ENCODE data around the gene GPX4.

The GPX4 gene

DNA sequence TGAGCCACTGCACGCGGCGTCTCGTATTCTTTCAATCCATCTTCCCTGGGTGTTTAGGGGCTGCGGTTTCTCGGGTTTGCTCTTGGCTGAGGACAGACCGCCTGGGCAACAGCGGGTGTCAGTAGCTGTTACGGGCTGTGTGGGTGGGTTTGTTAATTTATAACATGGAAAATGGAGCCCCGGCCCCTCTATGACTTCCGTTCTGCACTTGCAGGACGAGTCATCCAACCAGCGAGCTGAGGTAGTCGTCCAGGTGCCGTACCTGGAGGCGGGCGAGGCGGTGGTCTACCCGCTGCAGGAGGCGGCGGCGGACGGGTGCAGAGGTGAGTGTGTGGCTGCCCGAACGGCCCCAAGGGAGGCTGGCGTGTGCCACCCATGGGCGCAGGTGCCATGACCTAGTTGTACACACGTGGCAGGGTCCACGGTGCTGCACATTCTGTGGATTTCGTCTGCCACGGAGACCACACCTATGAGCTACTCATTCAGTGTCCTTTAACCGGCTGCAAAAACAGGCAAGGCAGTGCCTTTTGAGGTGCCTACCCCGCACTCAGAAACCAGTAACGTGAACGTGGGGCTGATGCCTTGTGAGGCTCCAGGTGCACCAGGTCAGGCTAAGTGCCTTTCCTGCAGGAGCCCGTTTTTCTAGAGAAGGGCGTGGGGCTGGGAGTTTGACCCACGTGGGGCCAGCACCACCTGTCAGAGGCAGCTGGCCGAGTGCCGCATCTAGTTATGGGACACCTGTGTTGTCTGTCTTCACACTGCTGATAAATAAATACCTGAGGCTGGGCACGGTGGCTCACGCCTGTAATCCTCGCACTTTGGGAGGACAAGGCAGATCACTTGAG lies 19.5 kb upstream of the GPX4 start:
- FAIRE-seq: no peak

DNA sequence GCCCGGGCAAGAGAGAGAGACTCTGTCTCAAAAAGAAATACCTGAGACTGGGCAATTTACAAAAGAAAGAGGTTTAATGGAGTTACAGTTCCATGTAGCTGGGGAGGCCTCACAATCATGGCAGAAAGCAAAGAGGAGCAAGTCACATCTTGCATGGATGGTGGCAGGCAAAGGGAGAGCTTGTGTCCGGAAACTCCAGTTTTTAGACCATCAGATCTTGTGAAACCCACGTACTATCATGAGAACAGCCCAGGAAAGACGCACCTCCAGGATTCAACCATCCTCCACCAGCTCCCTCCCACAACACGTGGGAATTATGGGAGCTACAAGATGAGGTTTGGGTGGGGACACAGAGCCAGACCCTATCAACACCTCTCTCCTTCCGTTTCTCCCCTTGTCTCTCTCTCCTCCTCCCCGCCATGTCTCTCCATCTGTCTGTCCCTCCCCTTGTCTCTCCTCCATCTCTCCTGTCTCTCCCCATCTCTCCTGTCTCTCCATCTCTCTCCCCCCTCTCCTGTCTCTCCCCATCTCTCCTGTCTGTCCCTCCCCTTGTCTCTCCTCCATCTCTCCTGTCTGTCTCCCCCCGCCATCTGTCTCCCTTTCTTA lies 18.6 kb upstream of the GPX4 start:
- no peak for FAIRE-seq

GRCh38 chr19:1085676-1086442 lies 17.9 kb upstream of the GPX4 start:
- FAIRE-seq: no peak

- FAIRE-seq: no peak
Observed at GRCh38 chr19:1086613-1087012, 17.2 kb upstream of the GPX4 start.

DNA sequence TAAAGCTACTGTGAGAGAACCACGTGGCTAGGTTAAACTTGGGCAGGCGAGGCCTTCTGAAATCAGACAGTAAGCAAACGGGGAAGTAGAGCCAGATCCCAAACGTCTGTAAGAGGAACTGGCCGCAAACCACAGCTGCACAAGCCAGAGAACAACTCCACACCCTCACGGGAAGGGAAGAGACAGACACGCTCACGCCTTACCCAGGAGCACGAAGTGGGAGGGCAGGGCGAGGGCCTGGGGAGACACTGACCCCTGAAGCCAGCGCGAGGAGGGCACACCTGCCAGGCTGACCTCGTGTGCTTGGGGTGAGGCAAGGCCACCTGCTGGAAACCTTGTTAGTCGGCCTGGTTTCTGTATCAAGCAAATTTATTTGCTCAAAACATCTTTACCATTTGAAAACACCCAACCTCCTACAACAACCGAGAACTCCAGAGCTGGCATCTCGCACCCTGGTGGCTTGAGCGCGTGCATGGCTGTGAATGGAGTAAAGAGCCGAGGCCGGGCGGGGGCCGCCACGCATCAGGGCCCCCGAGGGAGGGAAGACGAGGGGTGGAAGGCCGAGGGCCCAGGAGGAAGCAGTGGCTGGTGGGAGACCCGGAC lies 15.9 kb upstream of the GPX4 start:
- no peak for FAIRE-seq

GRCh38 chr19:1088416-1089010 lies 15.3 kb upstream of the GPX4 start:
- no peak for FAIRE-seq

- FAIRE-seq: no peak
Observed at GRCh38 chr19:1089126-1089771, 14.5 kb upstream of the GPX4 start.

DNA sequence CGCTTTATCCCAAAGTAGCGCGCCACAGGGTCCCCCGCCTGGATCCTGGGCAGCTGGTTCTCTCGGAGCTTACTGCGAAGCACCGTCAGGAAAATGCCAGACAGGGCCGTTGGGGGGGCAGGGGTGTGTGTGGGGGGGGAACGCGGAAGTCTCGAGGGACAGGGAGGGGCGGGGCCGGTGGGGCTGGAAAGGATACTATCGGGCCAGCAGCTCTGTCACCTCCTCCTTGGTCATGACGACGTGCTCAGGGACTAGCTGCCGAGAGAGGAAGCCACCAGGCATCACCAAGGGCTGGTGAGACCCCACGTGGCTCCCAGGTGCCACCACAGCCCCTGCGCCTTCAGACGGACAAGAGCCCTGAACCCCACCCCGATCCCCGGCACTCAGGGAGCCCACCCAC lies 13.9 kb upstream of the GPX4 start:
- FAIRE-seq: no peak

GRCh38 chr19:1090731-1091543 lies 12.9 kb upstream of the GPX4 start:
- FAIRE-seq: no peak

GRCh38 chr19:1091544-1092175 lies 12.1 kb upstream of the GPX4 start:
- no peak for FAIRE-seq

DNA sequence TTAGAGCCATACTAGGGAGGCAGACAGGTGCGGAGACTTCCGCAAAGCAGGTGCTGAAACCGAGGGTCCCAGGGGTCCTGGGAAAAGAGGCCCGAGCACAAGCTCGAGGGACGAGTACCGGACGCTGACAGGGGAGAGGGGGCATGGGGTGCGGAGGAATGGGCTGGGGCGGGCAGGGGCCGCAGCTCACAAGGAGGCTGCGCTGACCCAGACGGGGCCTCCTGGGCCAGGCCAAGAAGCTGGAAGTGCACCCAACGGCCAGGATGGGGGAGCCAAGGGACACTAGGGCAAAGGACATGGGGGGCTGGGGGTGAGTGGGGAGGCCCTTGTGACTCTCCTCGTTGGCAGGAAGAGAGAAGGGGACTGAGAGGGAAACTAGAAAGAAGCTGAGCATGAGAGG lies 10.5 kb upstream of the GPX4 start:
- no peak for FAIRE-seq

DNA sequence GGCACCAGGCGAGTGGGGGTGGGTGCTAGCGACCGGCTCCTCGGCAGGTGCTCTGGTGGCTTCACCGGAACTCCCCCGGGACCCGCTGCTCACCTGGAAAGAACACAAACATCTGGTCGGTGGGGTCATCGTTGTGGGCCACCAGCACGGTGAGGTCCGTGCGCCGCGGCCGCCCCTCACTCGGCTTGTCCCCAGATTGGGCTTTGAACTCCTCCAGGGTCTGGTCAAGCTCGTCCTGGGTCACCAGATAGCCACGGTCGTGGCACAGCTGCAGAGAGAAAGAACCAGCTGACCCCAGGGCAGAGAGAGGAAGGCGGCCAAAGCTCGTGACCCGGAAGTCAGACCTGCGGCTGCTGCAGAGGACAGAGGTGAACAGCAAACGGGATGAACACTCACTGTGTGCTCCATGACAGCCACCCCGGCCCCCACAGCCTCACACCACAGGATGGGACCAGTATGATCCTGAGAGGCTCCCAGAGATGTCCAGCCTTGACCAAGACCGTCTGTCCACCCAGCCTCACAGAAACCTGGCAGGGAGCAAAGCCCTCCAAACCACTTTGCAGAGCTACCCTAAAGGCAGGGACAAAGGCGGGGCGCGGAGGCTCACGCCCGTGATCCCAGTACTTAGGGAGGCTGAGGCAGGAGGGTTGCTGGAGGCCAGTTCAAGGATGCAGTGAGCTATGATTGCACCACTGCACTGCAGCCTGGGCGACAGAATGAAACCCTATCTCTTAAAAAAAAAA lies 9.8 kb upstream of the GPX4 start:
- no peak for FAIRE-seq

GRCh38 chr19:1094655-1094977 lies 9.2 kb upstream of the GPX4 start:
- no peak for FAIRE-seq

- FAIRE-seq: peak; percentile 94
Observed at GRCh38 chr19:1094978-1095701, 8.7 kb upstream of the GPX4 start, which contains the start of gene POLR2E. Gene POLR2E, minus strand, starts transcription at chr19:1095375. Its CDS starts 60 bp downstream, at chr19:1095315.

DNA sequence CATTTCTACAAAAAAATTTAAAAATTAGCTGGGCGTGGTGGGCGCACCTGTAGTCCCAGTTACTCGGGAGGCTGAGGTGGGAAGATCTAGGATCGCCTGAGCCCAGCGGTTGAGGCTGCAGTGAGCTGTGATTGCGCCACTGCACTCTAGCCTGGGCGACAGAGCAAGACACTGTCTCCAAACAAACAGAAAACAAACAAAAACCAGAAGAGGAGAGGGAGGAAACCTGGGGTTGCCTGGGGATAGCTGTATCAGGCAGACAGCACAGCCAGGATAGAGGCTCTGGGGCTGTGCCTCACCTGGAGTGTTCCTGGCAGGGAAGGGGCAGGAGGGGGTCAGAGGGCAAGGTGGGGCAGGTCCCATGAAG lies 6.0 kb upstream of the GPX4 start:
- FAIRE-seq: no peak

DNA sequence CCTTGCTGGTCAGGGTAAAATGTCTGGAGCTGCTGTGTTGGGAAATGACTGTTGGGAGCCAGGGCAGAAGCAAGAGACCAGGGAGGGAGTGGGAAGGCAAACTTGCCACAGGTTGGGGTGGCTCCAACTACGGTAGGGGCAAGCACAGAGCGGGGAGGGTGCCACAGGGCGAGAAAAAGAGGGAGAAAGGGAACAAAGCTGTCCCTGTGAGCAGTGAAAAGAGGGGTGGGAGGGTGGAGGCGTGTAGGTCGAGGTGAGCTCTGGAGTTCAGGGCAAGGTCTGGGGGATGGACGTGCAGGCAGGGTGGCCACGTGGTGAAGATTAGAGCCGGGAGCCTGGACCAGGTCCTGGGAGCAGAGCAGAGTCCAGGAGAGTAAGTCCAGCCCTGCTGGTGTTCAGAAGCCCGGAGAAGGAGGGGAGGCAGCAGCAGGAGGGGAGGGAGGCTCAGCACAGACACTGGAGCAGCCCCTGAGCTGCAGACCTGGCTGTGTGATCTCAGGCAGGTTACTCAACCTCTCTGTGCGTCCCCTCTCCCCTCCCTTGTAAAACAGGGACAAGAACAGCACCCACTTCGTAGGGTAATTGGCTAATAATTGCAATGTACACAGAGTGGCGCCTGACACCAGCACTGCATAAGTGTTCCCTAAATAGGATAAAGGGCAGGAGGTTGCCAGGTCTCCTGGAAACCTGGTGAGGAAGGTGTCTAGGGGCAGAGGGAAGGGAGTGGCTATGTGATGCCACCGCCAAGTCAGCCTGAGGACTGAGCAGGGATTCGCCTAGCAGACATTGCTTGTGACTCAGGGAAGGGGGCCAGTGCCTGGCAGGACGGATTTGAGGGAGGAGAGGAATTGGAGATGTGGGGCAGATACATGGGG lies 5.4 kb upstream of the GPX4 start:
- FAIRE-seq: no peak

DNA sequence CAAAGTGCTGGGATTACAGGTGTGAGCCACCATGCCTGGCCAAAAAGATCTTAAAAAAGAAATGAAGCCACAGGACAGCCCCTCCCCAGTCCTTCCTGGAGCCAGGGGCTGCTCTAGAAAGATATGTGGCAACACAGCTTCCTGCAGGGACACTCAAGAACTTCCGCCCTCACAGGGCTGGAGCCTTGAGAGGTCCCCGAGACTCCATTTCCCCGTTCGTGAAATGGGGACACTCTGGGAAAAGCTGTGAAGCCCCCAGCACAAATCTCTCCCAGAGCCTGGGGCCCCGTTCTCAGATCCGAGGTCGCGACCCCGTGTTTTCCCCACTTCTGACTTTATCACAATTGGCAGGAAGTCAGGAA lies 2.5 kb upstream of the GPX4 start:
- FAIRE-seq: no peak

DNA sequence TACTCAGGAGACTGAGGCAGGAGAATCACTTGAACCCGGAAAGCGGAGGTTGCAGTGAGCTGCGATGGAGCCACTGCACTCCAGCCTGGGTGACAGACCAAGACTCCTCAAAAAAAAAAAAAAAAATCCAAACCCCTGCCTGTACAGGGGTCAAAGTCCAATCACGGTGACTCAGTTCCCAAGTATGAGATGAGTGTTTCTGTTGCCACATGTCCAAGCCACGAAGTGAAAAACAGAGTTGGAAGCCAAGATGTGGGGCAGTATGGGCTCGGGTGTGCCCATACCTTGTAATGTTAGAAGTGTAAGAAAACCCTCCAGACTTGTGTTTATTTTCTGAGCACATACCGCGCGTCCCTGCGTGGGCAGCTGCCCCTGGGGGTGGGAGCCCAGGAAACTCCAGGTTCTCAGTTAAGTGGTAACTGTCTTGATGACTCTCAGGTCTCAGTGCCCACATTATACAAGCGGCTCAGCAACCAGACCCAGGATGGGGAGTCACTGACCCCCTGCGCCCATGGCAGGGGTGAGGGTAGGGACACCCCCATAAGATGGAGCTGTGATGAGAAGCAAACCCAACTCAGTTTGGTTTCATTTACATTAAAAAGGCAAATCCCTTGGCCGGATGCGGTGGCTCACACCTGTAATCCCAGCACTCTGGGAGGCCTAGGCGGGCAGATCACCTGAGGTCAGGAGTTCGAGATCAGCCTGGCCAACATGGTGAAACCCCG lies 1.2 kb upstream of the GPX4 start:
- no peak for FAIRE-seq
